Osteocyte (in vitro differentiated cells): ENCODE data around the gene C1QA. TPM values are rescaled to one million over a fixed set of nuclear protein-coding genes. Genes with fewer than 3 reads are reported as not detected.

ENCODE experiments used
- DNase-seq: peaks from one replicate; pipeline ENCODE4 v3.0.0; 2021; ENCODE audit warnings: mixed read lengths; ENCODE audit not compliant: unreplicated experiment; ENCODE audit errors: extremely low spot score
- H3K27ac Mint-ChIP-seq: one replicate; pipeline ENCODE4 v1.8.0; 2021; ENCODE audit warnings: mild to moderate bottlenecking, mixed read lengths; ENCODE audit not compliant: unreplicated experiment
- H3K27me3 Mint-ChIP-seq: one replicate; pipeline ENCODE4 v1.8.0; 2021; ENCODE audit warnings: mixed read lengths; ENCODE audit not compliant: unreplicated experiment
- H3K36me3 Mint-ChIP-seq: one replicate; pipeline ENCODE4 v1.8.0; 2021; ENCODE audit warnings: mixed read lengths; ENCODE audit not compliant: unreplicated experiment
- H3K4me1 Mint-ChIP-seq: one replicate; pipeline ENCODE4 v1.8.0; 2021; ENCODE audit warnings: mixed read lengths; ENCODE audit not compliant: unreplicated experiment
- H3K4me3 Mint-ChIP-seq: one replicate; pipeline ENCODE4 v1.8.0; 2021; ENCODE audit warnings: mild to moderate bottlenecking, moderate library complexity, mixed read lengths; ENCODE audit not compliant: unreplicated experiment
- H3K9me3 Mint-ChIP-seq: one replicate; pipeline ENCODE4 v1.8.0; 2021; ENCODE audit warnings: mixed read lengths; ENCODE audit not compliant: unreplicated experiment
- CTCF ChIP-seq: fragments of 200-600 bp; sonication (generic); IDR thresholded peaks from 2 replicates; pipeline ENCODE4 v1.5.0; 2021; ENCODE audit warnings: antibody characterized with exemption, mild to moderate bottlenecking, moderate library complexity
- total RNA-seq: library from RNA; stranded (reverse); gene quantifications from 2 replicates; pipeline ENCODE4 v1.2.1, GENCODE V29; 2021

C1QA gene
- total RNA-seq, 1 donor from 2014 or later: not detected

GRCh38 chr1:22639286-22639685, 2.9 kb downstream of the C1QA start:
- TF ChIP-seq CTCF: no peak
- Mint-ChIP-seq H3K4me1 (no peaks in the 10 kb centered on the region), H3K4me3 (no peak overlapping the region), H3K9me3 (no peaks in the 10 kb centered on the region), H3K36me3 (no peaks in the 10 kb centered on the region), H3K27ac (no peak overlapping the region), H3K27me3 (peaks cover 11% of the 10 kb centered on the region)
- no peak for DNase-seq

- no peak for DNase-seq
- H3K27ac Mint-ChIP-seq: no peak overlapping the region
- no peaks in the 10 kb centered on the region for H3K4me1 Mint-ChIP-seq
Measured at GRCh38 chr1:22641247-22641646, 4.8 kb downstream of the C1QA start.

GRCh38 chr1:22641906-22642636, 5.6 kb downstream of the C1QA start:
- Mint-ChIP-seq H3K4me3 (no peak overlapping the region), H3K27ac (no peak overlapping the region), H3K4me1 (no peaks in the 10 kb centered on the region), H3K27me3 (peaks cover 7% of the 10 kb centered on the region), H3K36me3 (no peaks in the 10 kb centered on the region), H3K9me3 (no peaks in the 10 kb centered on the region)
- peak; percentile 98 for TF ChIP-seq CTCF
- peak; percentile 93 for DNase-seq

More at GRCh38 chr1:22641247-22641646, 4.8 kb downstream of the C1QA start:
- Mint-ChIP-seq H3K4me3 (no peak overlapping the region), H3K9me3 (no peaks in the 10 kb centered on the region), H3K27me3 (peaks cover 12% of the 10 kb centered on the region), H3K36me3 (no peaks in the 10 kb centered on the region)
- TF ChIP-seq CTCF: no peak

- H3K27me3 Mint-ChIP-seq: peaks cover 8% of the 10 kb centered on the region
- no peaks in the 10 kb centered on the region for H3K4me1 Mint-ChIP-seq
- H3K27ac Mint-ChIP-seq: no peak within 1 kb of the TSS
- TF ChIP-seq CTCF: no peak
- H3K9me3 Mint-ChIP-seq: no peaks in the 10 kb centered on the region
- DNase-seq: no peak
- no peak within 1 kb of the TSS for H3K4me3 Mint-ChIP-seq
- H3K36me3 Mint-ChIP-seq: no peaks in the 10 kb centered on the region
Measured at GRCh38 chr1:22643381-22643780, 7.0 kb downstream of the C1QA start, which contains the start of gene C1QC. C1QC (plus strand) TSS chr1:22643633; CDS start chr1:22644024, 391 bp downstream.

- DNase-seq: no peak
- H3K4me1 Mint-ChIP-seq: no peaks in the 10 kb centered on the region
- H3K4me3 Mint-ChIP-seq: no peak overlapping the region
- peaks cover 8% of the 10 kb centered on the region for H3K27me3 Mint-ChIP-seq
- TF ChIP-seq CTCF: no peak
- no peaks in the 10 kb centered on the region for H3K36me3 Mint-ChIP-seq
- no peak overlapping the region for H3K27ac Mint-ChIP-seq
- H3K9me3 Mint-ChIP-seq: no peaks in the 10 kb centered on the region
Measured at GRCh38 chr1:22643928-22644327, 7.5 kb downstream of the C1QA start.
